Aorta (tissue), 5 donors: Measurements from ENCODE around the gene SPOCK2. TPM values are rescaled to one million over a fixed set of nuclear protein-coding genes. Genes with fewer than 3 reads are reported as not detected.

ENCODE experiments used
- ATAC-seq: fragments of 200-7000 bp; cut with Tn5 transposase; one replicate; pipeline ENCODE4 v1.9.1; 2022; ENCODE audit warnings: moderate library complexity; ENCODE audit not compliant: low FRiP score
- DNase-seq, 2 donors: peaks; one replicate each; pipeline ENCODE4 v3.0.0-alpha.2; 2020
- H3K27ac ChIP-seq, 2 donors: one replicate each; pipeline ENCODE4 v1.5.1; 2013; ENCODE audit warnings: low read length in 2 of 2, mild to moderate bottlenecking in 2 of 2, moderate library complexity in 2 of 2, control low read depth in 1 of 2, inconsistent platforms in 1 of 2, low read depth in 1 of 2
- H3K27me3 ChIP-seq, 2 donors: one replicate each; pipeline ENCODE4 v1.6.1; 2013; ENCODE audit warnings: control low read depth in 1 of 2, low read length in 1 of 2, mild to moderate bottlenecking in 1 of 2, moderate library complexity in 1 of 2; ENCODE audit not compliant: insufficient read depth in 2 of 2, control insufficient read depth in 1 of 2
- H3K36me3 ChIP-seq, 2 donors: one replicate each; pipeline ENCODE4 v1.6.1; 2013; ENCODE audit warnings: control low read depth in 1 of 2, low read length in 1 of 2, mild to moderate bottlenecking in 1 of 2; ENCODE audit not compliant: insufficient read depth in 2 of 2, control insufficient read depth in 1 of 2
- H3K4me1 ChIP-seq, 2 donors: one replicate each; pipeline ENCODE4 v1.6.1; 2013; ENCODE audit warnings: low read length in 2 of 2, control low read depth in 1 of 2, mild to moderate bottlenecking in 1 of 2, moderate library complexity in 1 of 2; ENCODE audit not compliant: insufficient read depth in 2 of 2, control insufficient read depth in 1 of 2
- H3K4me3 ChIP-seq, 2 donors: one replicate each; pipeline ENCODE4 v1.5.1; 2013; ENCODE audit warnings: low read length in 2 of 2, control low read depth in 1 of 2, mild to moderate bottlenecking in 1 of 2
- H3K9me3 ChIP-seq: one replicate; pipeline ENCODE4 v1.6.1; 2013; ENCODE audit warnings: mild to moderate bottlenecking, low read length; ENCODE audit not compliant: control insufficient read depth
- WGBS, 2 donors: extraction: QIAGEN DNeasy Blood & Tissue Kit; methylation state at CpG; one replicate each; pipeline ENCODE4 v1.1.7; 2013; 5-methylcytosine and 5-hydroxymethylcytosine counted together
- intact Hi-C, 2 donors: fragments of 100-400 bp; cut with DNase I; formaldehyde crosslinking; loops; one replicate each; pipeline versions ENCODE4 v1.14.2 to v1.15.0; 2022
- polyA plus RNA-seq, 2 donors: library from polyadenylated mRNA; stranded (reverse); fragments of 200-250 nt; gene quantifications; one replicate each; pipeline ENCODE4 v1.2.3, GENCODE V29; 2013
- total RNA-seq, 2 donors: library from RNA; stranded (reverse); fragmentation: NEBNext Ultra II Directional; extraction: Animal tissue kit (Norgen Biotek cat#: 25700); gene quantifications; one replicate each; pipeline ENCODE4 v1.2.1, GENCODE V29; 2021
- donor health status: healthy with polysubstance abuse.
- donor health status: Bipolar disorder and iron deficiency.
- donor health status: DM: no; HTN: no; CAD: no.
- donor health status: DM: no; HTN: no; CAD: no.
- donor health status: DM: yes; HTN: yes; CAD: no.

The SPOCK2 gene
- total and polyA plus RNA-seq, 4 donors = 1.8 to 7.3 (median 3.2) TPM

DNA sequence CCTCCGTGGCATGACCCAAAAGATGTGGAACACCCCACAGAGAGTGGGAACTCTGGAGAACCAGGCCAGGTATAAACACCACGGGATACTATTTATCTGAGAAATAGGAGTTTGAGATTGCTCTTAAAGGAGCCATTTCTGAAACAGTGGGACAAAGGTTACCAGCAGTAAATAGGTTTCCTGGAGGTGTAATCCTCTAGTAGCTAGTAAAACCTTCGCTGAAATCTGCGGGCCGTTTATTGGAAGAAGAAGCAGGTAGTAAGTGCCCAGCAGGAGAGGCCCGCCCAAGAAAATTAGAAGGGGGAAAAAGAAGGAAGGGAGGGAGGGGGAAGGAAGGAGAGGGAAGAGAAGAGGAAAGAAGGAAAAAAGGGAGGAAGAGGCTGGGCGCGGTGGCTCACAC lies 72.5 kb downstream of the SPOCK2 start:
- intact Hi-C loops = no loop called here
- ATAC-seq (no peak), DNase-seq (no peak)
- H3K27me3 ChIP-seq = no peaks in the 10 kb centered on the region
- WGBS, 2 donors = 78 to 85% methylated on average over 8 of the region's 8 CpGs
- H3K4me1 ChIP-seq = peaks cover 0 to 5% of the 10 kb centered on the region in 2 donors
- no peak overlapping the region for H3K4me3 ChIP-seq
- no peaks in the 10 kb centered on the region for H3K9me3 ChIP-seq
- no peak overlapping the region for H3K27ac ChIP-seq
- no peaks in the 10 kb centered on the region for H3K36me3 ChIP-seq

GRCh38 chr10:72014785-72015480 lies 73.4 kb downstream of the SPOCK2 start:
- no peak overlapping the region for H3K4me3 ChIP-seq
- no peaks in the 10 kb centered on the region for H3K36me3 ChIP-seq
- peaks cover 0 to 10% of the 10 kb centered on the region in 2 donors for H3K4me1 ChIP-seq
- DNase-seq (no peak), ATAC-seq (no peak)
- intact Hi-C loops = no loop called here
- no peak overlapping the region for H3K27ac ChIP-seq
- H3K27me3 ChIP-seq = no peaks in the 10 kb centered on the region
- H3K9me3 ChIP-seq = no peaks in the 10 kb centered on the region
- WGBS, 2 donors = 83 to 88% methylated on average over 10 of the region's 10 CpGs

- H3K27me3 ChIP-seq = no peaks in the 10 kb centered on the region
- ATAC-seq (no peak), DNase-seq (no peak)
- WGBS, 2 donors = 76 to 83% methylated on average over 2 of the region's 2 CpGs
- no peak overlapping the region for H3K27ac ChIP-seq
- no peaks in the 10 kb centered on the region for H3K36me3 ChIP-seq
- no peaks in the 10 kb centered on the region for H3K9me3 ChIP-seq
- H3K4me1 ChIP-seq = peaks cover 0 to 8% of the 10 kb centered on the region in 2 donors
- intact Hi-C loops = no loop called here
- H3K4me3 ChIP-seq = no peak overlapping the region
Measured at GRCh38 chr10:72014197-72014596, 74.2 kb downstream of the SPOCK2 start.

- Histone ChIP-seq H3K9me3 (no peaks in the 10 kb centered on the region), H3K4me3 (no peak overlapping the region), H3K4me1 (peaks cover 0 to 8% of the 10 kb centered on the region in 2 donors), H3K36me3 (no peaks in the 10 kb centered on the region), H3K27ac (no peak overlapping the region), H3K27me3 (no peaks in the 10 kb centered on the region)
- no peak for DNase-seq
- 81 to 85% methylated on average over 13 of the region's 13 CpGs for WGBS, 2 donors
- intact Hi-C loops = no loop called here
- ATAC-seq = no peak
Measured at GRCh38 chr10:72013202-72013945, 75.0 kb downstream of the SPOCK2 start.

DNA sequence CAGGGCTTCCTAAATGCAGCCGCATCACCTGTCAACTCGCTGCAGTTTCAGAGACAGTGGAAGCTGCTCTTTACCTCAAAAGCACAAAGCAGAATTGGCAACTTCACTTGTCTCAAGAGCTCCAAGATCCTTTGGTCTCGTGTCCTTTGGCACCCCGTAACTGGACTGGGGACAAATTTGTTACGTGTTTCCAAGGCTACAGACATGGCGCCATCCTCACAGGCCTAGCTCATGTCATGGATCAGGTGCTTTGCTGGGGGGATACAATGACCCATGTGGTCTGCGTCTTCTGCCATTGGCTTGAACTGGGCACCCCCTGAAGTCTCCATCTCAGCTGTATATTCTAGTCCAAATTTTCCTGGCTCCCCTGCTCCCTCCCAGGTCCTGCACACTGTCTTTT lies 75.6 kb downstream of the SPOCK2 start:
- Histone ChIP-seq H3K4me3 (no peak overlapping the region), H3K27ac (no peak overlapping the region), H3K27me3 (no peaks in the 10 kb centered on the region), H3K36me3 (peaks cover 0 to 1% of the 10 kb centered on the region in 2 donors), H3K4me1 (peaks cover 0 to 8% of the 10 kb centered on the region in 2 donors), H3K9me3 (no peaks in the 10 kb centered on the region)
- no peak for ATAC-seq
- 75 to 79% methylated on average over 7 of the region's 7 CpGs for WGBS, 2 donors
- intact Hi-C loops = no loop called here
- no peak for DNase-seq

- Histone ChIP-seq H3K27ac (peak overlapping the region in 1 of 2 donors; percentile 5), H3K27me3 (no peaks in the 10 kb centered on the region), H3K36me3 (peaks cover 0 to 6% of the 10 kb centered on the region in 2 donors), H3K9me3 (no peaks in the 10 kb centered on the region), H3K4me1 (peaks cover 0 to 8% of the 10 kb centered on the region in 2 donors), H3K4me3 (no peak overlapping the region)
- ATAC-seq (no peak), DNase-seq (no peak)
- WGBS, 2 donors = 93 to 94% methylated on average over 7 of the region's 7 CpGs
- intact Hi-C loops = no loop called here
Measured at GRCh38 chr10:72011976-72012512, 76.3 kb downstream of the SPOCK2 start.

- Histone ChIP-seq H3K4me3 (no peak overlapping the region), H3K9me3 (no peaks in the 10 kb centered on the region), H3K4me1 (peaks cover 0 to 7% of the 10 kb centered on the region in 2 donors), H3K27me3 (no peaks in the 10 kb centered on the region), H3K27ac (peak overlapping the region in 1 of 2 donors; percentile 7), H3K36me3 (peaks cover 0 to 6% of the 10 kb centered on the region in 2 donors)
- DNase-seq (no peak), ATAC-seq (no peak)
- WGBS, 2 donors = 96 to 98% methylated on average over 8 of the region's 8 CpGs
- intact Hi-C loops = no loop called here
Measured at GRCh38 chr10:72011468-72011867, 76.9 kb downstream of the SPOCK2 start.

DNA sequence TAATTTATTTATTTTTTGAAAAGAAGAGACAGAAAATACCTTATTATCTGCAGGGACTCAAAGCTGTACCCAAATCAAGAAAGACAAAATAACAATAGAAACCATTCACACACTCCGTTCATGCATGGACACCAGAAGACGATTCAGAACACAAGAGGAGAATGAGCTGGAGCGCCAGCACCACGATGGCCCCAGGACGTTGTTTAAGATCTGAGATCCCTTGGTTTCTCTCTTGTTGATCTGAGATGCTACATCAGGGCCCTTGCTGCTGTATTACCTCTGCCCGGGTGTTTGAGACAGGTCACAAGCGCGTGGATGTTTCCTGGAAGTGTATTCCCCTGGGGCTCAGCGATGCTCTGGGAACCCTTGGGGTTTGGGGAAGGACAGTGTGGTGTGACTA lies 77.3 kb downstream of the SPOCK2 start:
- Histone ChIP-seq H3K4me3 (no peak overlapping the region), H3K36me3 (peaks cover 0 to 6% of the 10 kb centered on the region in 2 donors), H3K9me3 (no peaks in the 10 kb centered on the region), H3K27ac (peak overlapping the region in 1 of 2 donors; percentile 7), H3K4me1 (peaks cover 0 to 4% of the 10 kb centered on the region in 2 donors), H3K27me3 (no peaks in the 10 kb centered on the region)
- intact Hi-C loops = no loop called here
- ATAC-seq (no peak), DNase-seq (no peak)
- WGBS, 2 donors = 96 to 97% methylated on average over 9 of the region's 9 CpGs
